ENCODE results near the gene ST3GAL3. TPM values are rescaled to one million over a fixed set of nuclear protein-coding genes. Genes with fewer than 3 reads are reported as not detected.

Gene ST3GAL3
- total RNA-seq, 1 donor from 2014 or later, result 11.4 TPM

DNA sequence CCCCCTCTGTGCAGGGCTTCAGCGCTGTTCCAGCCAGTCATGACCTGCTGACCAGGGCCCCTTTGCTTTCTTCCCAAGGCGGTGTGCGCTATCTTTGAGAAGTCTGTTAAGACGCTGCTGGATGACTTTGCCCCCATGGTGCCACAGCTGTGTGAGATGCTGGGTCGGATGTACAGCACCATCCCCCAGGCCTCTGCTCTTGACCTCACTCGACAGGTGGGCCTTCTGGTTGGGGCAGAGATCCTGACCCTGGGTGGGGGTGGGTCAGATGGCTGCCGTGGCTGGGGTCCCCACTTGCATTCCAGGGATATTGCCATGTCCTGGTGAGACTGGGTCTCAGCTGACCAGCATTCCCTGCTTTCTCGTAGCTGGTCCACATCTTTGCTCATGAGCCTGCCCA lies 253.5 kb downstream of the ST3GAL3 start:
- no peak for DNase-seq (ENCODE audit: low read depth)
- no peaks in the 10 kb centered on the region for H3K4me1 ChIP-seq (ENCODE audit: insufficient read depth, low read length)
- FAIRE-seq, result no peak
- H3K79me2 ChIP-seq (ENCODE audit: insufficient read depth, low read length), result no peaks in the 10 kb centered on the region
- no peak overlapping the region for H3K4me2 ChIP-seq (ENCODE audit: low read length)
- Mint-ChIP-seq H3K4me3 (ENCODE audit: unreplicated experiment) (no peak overlapping the region), H3K36me3 (ENCODE audit: low read depth, unreplicated experiment) (peaks cover 35% of the 10 kb centered on the region), H3K27ac (ENCODE audit: unreplicated experiment) (no peak overlapping the region), H3K27me3 (ENCODE audit: low read depth, unreplicated experiment) (no peaks in the 10 kb centered on the region), H3K9me3 (ENCODE audit: unreplicated experiment) (peaks cover 1% of the 10 kb centered on the region), H3K4me1 (ENCODE audit: low read depth, unreplicated experiment) (no peaks in the 10 kb centered on the region)
- H2AFZ ChIP-seq (ENCODE audit: low read depth, low read length), result no peak overlapping the region
- H3K9me3 ChIP-seq (ENCODE audit: insufficient read depth, low read depth, low read length), result no peaks in the 10 kb centered on the region
- TF ChIP-seq, protein P1, sequence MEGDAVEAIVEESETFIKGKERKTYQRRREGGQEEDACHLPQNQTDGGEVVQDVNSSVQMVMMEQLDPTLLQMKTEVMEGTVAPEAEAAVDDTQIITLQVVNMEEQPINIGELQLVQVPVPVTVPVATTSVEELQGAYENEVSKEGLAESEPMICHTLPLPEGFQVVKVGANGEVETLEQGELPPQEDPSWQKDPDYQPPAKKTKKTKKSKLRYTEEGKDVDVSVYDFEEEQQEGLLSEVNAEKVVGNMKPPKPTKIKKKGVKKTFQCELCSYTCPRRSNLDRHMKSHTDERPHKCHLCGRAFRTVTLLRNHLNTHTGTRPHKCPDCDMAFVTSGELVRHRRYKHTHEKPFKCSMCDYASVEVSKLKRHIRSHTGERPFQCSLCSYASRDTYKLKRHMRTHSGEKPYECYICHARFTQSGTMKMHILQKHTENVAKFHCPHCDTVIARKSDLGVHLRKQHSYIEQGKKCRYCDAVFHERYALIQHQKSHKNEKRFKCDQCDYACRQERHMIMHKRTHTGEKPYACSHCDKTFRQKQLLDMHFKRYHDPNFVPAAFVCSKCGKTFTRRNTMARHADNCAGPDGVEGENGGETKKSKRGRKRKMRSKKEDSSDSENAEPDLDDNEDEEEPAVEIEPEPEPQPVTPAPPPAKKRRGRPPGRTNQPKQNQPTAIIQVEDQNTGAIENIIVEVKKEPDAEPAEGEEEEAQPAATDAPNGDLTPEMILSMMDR (IDR thresholded peaks at IDR 0.05; ENCODE audit: insufficient read depth, low read depth, low read length), result no peak
- H3K4me3 ChIP-seq (ENCODE audit: insufficient read depth, low read depth, low read length), result no peak overlapping the region
- H4K20me1 ChIP-seq (ENCODE audit: insufficient read depth, low read length), result peaks cover 22% of the 10 kb centered on the region
- no peak overlapping the region for H3K27ac ChIP-seq (ENCODE audit: low read depth, low read length)
- H3K27me3 ChIP-seq (ENCODE audit: insufficient read depth, low read length), result no peaks in the 10 kb centered on the region
- H3K9ac ChIP-seq (ENCODE audit: low read length), result no peak overlapping the region
- no peaks in the 10 kb centered on the region for H3K36me3 ChIP-seq (ENCODE audit: insufficient read depth, low read length)

DNA sequence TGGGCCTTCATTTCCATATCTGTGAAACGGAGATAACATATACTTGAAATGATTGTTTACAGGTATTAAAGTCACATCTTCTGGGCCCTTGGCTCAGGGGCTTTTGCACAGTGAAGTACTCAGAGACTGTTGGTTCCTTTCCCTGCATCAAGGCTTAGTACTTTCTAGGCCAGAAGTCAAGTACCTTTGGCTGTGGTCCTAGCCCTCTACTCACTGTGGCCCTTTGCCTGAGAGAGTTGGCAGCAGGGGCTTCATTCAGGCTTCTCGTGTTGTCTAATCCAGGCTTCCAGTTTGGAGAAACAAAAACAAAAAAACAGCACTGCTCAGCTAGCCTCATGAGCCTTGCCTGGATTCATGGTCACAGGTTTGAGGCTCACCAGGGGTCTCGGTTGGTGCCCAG lies 254.4 kb downstream of the ST3GAL3 start:
- TF ChIP-seq EZH2 (IDR thresholded peaks at IDR 0.05; ENCODE audit: insufficient read depth, low read length), result no peak
- TF ChIP-seq, protein P1 (IDR thresholded peaks at IDR 0.05; ENCODE audit: insufficient read depth, low read depth, low read length), result no peak
- no peak overlapping the region for H3K27ac Mint-ChIP-seq (ENCODE audit: unreplicated experiment)
- Histone ChIP-seq H3K4me2 (ENCODE audit: low read length) (no peak overlapping the region), H3K4me3 (ENCODE audit: insufficient read depth, low read depth, low read length) (no peak overlapping the region), H2AFZ (ENCODE audit: low read depth, low read length) (no peak overlapping the region), H3K79me2 (ENCODE audit: insufficient read depth, low read length) (no peaks in the 10 kb centered on the region), H3K36me3 (ENCODE audit: insufficient read depth, low read length) (no peaks in the 10 kb centered on the region), H3K9ac (ENCODE audit: low read length) (no peak overlapping the region), H3K9me3 (ENCODE audit: insufficient read depth, low read depth, low read length) (no peaks in the 10 kb centered on the region), H3K27ac (ENCODE audit: low read depth, low read length) (no peak overlapping the region), H4K20me1 (ENCODE audit: insufficient read depth, low read length) (peaks cover 20% of the 10 kb centered on the region), H3K4me1 (ENCODE audit: insufficient read depth, low read length) (no peaks in the 10 kb centered on the region), H3K27me3 (ENCODE audit: insufficient read depth, low read length) (no peaks in the 10 kb centered on the region)
- FAIRE-seq, result no peak
- peaks cover 1% of the 10 kb centered on the region for H3K9me3 Mint-ChIP-seq (ENCODE audit: unreplicated experiment)
- H3K36me3 Mint-ChIP-seq (ENCODE audit: low read depth, unreplicated experiment), result peaks cover 36% of the 10 kb centered on the region
- H3K27me3 Mint-ChIP-seq (ENCODE audit: low read depth, unreplicated experiment), result no peaks in the 10 kb centered on the region
- H3K4me1 Mint-ChIP-seq (ENCODE audit: low read depth, unreplicated experiment), result no peaks in the 10 kb centered on the region
- DNase-seq (ENCODE audit: low read depth), result no peak
- H3K4me3 Mint-ChIP-seq (ENCODE audit: unreplicated experiment), result no peak overlapping the region

DNA sequence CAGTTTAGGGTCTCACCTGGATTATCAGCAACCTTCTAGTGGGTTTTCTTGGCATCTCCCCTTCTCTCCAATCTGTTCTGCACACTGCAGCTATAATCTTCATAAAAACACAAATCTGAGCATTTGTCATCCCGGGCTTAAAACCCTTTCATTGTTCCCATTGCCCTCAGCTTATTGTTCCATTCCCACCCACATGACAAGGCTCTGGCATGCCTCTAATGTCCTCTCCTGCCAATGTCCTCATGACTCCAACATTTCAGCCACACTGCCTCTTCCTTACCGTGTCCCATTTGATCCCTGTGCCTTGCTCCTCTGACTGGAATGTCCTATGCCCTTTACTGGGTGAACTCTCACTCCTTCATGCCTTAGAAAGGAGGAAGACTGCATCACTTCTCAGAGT lies 255.0 kb downstream of the ST3GAL3 start:
- no peak for FAIRE-seq
- H3K27me3 Mint-ChIP-seq (ENCODE audit: low read depth, unreplicated experiment), result no peaks in the 10 kb centered on the region
- no peak overlapping the region for H3K4me3 Mint-ChIP-seq (ENCODE audit: unreplicated experiment)

More for the DNA sequence above, 255.0 kb downstream of the ST3GAL3 start:
- Mint-ChIP-seq H3K9me3 (ENCODE audit: unreplicated experiment) (peaks cover 1% of the 10 kb centered on the region), H3K4me1 (ENCODE audit: low read depth, unreplicated experiment) (no peaks in the 10 kb centered on the region), H3K27ac (ENCODE audit: unreplicated experiment) (no peak overlapping the region), H3K36me3 (ENCODE audit: low read depth, unreplicated experiment) (peaks cover 34% of the 10 kb centered on the region)
- Histone ChIP-seq H3K4me2 (ENCODE audit: low read length) (no peak overlapping the region), H3K36me3 (ENCODE audit: insufficient read depth, low read length) (no peaks in the 10 kb centered on the region), H4K20me1 (ENCODE audit: insufficient read depth, low read length) (peaks cover 20% of the 10 kb centered on the region), H3K4me3 (ENCODE audit: insufficient read depth, low read depth, low read length) (no peak overlapping the region), H3K27me3 (ENCODE audit: insufficient read depth, low read length) (no peaks in the 10 kb centered on the region), H2AFZ (ENCODE audit: low read depth, low read length) (no peak overlapping the region), H3K79me2 (ENCODE audit: insufficient read depth, low read length) (no peaks in the 10 kb centered on the region), H3K4me1 (ENCODE audit: insufficient read depth, low read length) (no peaks in the 10 kb centered on the region), H3K9ac (ENCODE audit: low read length) (no peak overlapping the region), H3K9me3 (ENCODE audit: insufficient read depth, low read depth, low read length) (no peaks in the 10 kb centered on the region), H3K27ac (ENCODE audit: low read depth, low read length) (no peak overlapping the region)
- DNase-seq (ENCODE audit: low read depth), result no peak
- no peak for TF ChIP-seq EZH2 (IDR thresholded peaks at IDR 0.05; ENCODE audit: insufficient read depth, low read length)
- TF ChIP-seq, protein P1 (IDR thresholded peaks at IDR 0.05; ENCODE audit: insufficient read depth, low read depth, low read length), result no peak

Data from astrocyte (in vitro differentiated cells and primary cell).